ENCODE data around the gene SYVN1.
"Not testable (repeated sequence)": the region's sequence is repeated elsewhere in the genome, so short reads cannot be mapped to it uniquely, and the experiment has no call there.

SYVN1 gene

DNA sequence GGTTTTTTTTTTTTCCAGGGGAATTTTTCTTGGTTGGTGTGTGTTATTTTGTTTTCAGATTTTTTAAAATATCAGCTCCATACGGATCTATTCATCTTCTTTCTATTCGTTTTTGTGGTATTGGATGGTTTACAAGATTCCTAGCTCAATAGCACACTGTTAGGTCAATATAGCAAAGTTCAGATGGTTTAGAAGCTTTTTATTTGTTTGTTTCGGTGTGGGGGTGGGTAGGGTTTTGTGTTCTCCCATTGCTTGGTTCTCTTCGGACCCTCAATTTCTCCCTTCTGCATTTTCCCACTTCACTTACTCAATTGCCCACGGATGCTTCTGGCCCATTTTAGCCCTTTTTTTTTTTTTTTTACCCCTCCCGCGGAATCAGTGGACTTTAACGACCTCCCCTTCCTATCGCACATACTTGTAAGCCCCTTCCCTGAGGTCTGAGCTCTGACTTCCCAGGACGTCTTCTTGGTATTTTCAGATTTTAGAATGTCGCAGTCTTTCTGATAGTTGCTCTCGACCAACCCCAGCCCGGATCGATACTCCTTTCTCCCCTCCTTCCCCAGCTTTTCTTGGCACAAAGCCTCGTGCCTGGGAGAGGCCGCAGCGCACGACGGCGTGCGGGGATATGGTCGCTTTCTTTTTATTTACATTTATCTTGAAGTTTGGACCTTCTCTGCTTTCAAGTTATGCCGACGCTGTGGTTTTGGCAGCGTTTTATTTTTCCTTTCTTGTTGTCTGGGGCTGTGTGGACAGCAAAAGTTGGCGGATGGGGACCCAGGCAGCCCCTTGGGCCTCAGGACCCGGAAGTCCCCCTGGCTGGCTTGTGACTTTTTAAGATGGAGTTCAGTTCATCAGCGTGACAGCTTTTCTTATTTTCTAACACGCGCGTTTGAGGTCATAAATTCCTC, 31.3 kb upstream of the SYVN1 start:
- Histone ChIP-seq H3K36me3 (ENCODE audit: control insufficient read depth, insufficient read depth, low read length) (no peaks in the 10 kb centered on the region), H3K4me3 (ENCODE audit: low read length) (peak overlapping the region; percentile 40), H3K9ac (ENCODE audit: low read length) (no peak overlapping the region), H3K27ac (ENCODE audit: low read depth, low read length) (no peak overlapping the region), H3K4me1 (ENCODE audit: control insufficient read depth, insufficient read depth, low read length) (no peaks in the 10 kb centered on the region), H3K27me3 (ENCODE audit: control insufficient read depth, insufficient read depth, low read length) (no peaks in the 10 kb centered on the region)

DNA sequence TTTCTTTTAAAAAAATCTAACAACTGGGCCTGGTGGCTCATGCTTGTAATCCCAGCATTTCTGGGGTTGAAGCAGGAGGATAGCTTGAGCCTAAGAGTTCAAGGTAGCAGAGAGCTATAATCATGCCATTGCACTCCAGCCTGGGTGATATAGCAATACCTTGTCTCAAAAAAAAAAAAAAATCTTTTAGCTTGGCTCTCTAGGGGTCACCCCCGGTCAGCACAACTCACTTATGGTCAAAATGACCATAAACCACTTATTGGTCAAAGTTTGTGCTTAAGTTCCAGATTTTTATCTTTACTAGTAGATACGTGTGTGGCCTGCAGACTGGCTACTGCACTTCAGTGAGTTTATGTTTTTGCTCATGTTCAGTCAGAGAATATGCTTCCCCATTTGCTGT, 29.4 kb upstream of the SYVN1 start:
- H3K9ac ChIP-seq (ENCODE audit: low read length): no peak overlapping the region
- H3K4me1 ChIP-seq (ENCODE audit: control insufficient read depth, insufficient read depth, low read length): no peaks in the 10 kb centered on the region
- no peak overlapping the region for H3K27ac ChIP-seq (ENCODE audit: low read depth, low read length)
- no peaks in the 10 kb centered on the region for H3K27me3 ChIP-seq (ENCODE audit: control insufficient read depth, insufficient read depth, low read length)
- no peaks in the 10 kb centered on the region for H3K36me3 ChIP-seq (ENCODE audit: control insufficient read depth, insufficient read depth, low read length)
- H3K4me3 ChIP-seq (ENCODE audit: low read length): no peak overlapping the region

DNA sequence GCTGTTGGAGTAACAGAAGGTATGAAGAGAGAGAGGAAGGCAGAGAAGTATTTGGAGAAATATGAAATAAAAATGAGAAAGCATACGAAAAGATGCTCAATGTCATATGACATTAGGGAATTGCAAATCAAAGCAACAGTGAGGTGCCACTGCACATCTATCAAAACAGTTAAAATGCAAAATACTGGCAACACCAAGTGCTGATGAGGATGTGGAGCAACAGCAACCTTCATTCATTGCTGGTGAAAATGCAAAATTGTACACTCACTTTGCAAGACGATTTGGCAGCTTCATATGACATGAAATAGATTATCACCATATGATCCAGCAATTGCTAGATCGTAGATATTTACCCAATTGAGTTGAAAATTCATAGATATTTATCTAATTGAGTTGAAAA, 26.3 kb upstream of the SYVN1 start:
- no peak overlapping the region for H3K4me3 ChIP-seq (ENCODE audit: low read length)
- no peak overlapping the region for H3K9ac ChIP-seq (ENCODE audit: low read length)
- H3K4me1 ChIP-seq (ENCODE audit: control insufficient read depth, insufficient read depth, low read length): no peaks in the 10 kb centered on the region
- no peaks in the 10 kb centered on the region for H3K27me3 ChIP-seq (ENCODE audit: control insufficient read depth, insufficient read depth, low read length)
- H3K36me3 ChIP-seq (ENCODE audit: control insufficient read depth, insufficient read depth, low read length): no peaks in the 10 kb centered on the region
- no peak overlapping the region for H3K27ac ChIP-seq (ENCODE audit: low read depth, low read length)

DNA sequence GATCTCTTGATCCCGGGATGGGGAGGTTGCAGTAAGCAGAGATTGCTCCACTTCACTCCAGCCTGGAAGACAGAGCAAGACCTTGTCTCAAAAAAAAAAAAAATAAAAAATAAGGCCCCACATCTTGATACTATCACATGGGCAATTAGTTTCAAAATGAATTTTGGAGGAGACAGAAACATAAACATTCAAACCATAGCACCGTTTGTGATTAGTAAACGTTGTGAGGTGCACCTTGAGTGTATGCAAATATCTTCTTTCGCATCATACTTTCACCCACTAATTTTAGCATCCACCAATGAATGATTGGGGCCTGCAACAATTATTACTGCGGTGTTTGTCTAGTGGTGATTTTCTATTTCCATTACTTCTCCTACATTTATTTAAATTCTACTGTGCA, 24.7 kb upstream of the SYVN1 start:
- Histone ChIP-seq H3K36me3 (ENCODE audit: control insufficient read depth, insufficient read depth, low read length) (no peaks in the 10 kb centered on the region), H3K4me1 (ENCODE audit: control insufficient read depth, insufficient read depth, low read length) (no peaks in the 10 kb centered on the region), H3K27me3 (ENCODE audit: control insufficient read depth, insufficient read depth, low read length) (no peaks in the 10 kb centered on the region), H3K27ac (ENCODE audit: low read depth, low read length) (no peak overlapping the region), H3K9ac (ENCODE audit: low read length) (no peak overlapping the region), H3K4me3 (ENCODE audit: low read length) (no peak overlapping the region)

DNA sequence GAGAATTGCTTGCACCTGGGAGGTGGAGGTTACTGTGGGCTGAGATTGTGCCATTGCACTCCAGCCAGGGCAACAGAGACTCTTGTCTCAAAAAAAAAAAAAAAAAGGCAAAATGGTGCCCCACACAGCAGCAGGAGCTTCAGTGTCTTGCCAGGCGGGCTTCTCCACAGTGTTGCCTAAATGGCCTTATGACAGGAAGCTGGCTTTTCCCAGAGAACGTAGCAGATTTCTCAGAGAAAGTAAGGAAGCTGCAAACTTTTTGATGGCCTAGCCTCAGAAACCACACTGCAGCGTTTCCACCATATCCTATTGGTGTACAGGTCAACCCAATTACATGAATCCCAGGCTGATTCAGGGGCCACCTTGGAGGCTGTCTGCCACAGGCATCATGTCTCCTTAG, 23.0 kb upstream of the SYVN1 start:
- Histone ChIP-seq H3K27ac (ENCODE audit: low read depth, low read length) (no peak overlapping the region), H3K4me1 (ENCODE audit: control insufficient read depth, insufficient read depth, low read length) (no peaks in the 10 kb centered on the region), H3K4me3 (ENCODE audit: low read length) (no peak overlapping the region), H3K36me3 (ENCODE audit: control insufficient read depth, insufficient read depth, low read length) (no peaks in the 10 kb centered on the region), H3K9ac (ENCODE audit: low read length) (no peak overlapping the region), H3K27me3 (ENCODE audit: control insufficient read depth, insufficient read depth, low read length) (no peaks in the 10 kb centered on the region)

DNA sequence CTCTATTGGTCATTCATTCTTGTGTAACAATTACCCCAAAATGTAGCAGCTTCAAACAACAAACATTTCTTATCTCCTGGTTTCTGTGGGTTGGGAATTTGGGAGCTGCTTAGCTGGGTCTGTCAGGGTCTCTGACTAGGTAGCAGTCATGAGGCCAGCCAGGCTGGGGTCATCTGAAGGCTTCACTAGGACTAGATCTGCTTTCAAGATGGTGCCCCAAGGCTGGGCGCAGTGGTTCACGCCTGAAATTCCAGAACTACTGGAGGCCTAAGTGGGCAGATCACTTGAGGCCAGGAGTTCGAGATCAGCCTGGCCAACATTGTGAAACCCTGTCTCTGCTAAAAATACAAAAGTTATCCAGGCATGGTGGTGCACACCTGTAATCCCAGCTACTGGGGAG, 22.6 kb upstream of the SYVN1 start:
- Histone ChIP-seq H3K27ac (ENCODE audit: low read depth, low read length) (no peak overlapping the region), H3K27me3 (ENCODE audit: control insufficient read depth, insufficient read depth, low read length) (no peaks in the 10 kb centered on the region), H3K9ac (ENCODE audit: low read length) (no peak overlapping the region), H3K4me1 (ENCODE audit: control insufficient read depth, insufficient read depth, low read length) (no peaks in the 10 kb centered on the region), H3K36me3 (ENCODE audit: control insufficient read depth, insufficient read depth, low read length) (no peaks in the 10 kb centered on the region), H3K4me3 (ENCODE audit: low read length) (no peak overlapping the region)

DNA sequence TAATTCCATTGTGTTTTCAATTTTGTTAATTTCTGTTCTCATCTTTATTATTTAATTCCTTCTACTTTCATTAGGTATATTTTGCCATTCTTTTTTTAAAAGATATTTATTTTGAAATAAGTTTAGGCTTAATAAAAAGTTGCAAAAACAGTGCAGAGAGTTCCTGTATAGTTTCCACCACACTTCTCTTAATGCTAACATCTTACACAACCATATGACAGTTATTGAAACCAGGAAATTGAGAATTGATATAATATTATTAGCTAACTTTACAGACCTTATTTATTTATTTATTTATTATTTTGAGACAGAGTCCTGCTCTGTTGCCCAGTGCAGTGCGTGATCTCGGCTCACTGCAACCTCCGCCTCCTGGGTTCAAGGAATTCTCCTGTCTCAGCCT, 21.9 kb upstream of the SYVN1 start:
- H3K4me3 ChIP-seq (ENCODE audit: low read length): no peak overlapping the region
- H3K27me3 ChIP-seq (ENCODE audit: control insufficient read depth, insufficient read depth, low read length): no peaks in the 10 kb centered on the region
- no peak overlapping the region for H3K27ac ChIP-seq (ENCODE audit: low read depth, low read length)
- no peak overlapping the region for H3K9ac ChIP-seq (ENCODE audit: low read length)
- H3K36me3 ChIP-seq (ENCODE audit: control insufficient read depth, insufficient read depth, low read length): no peaks in the 10 kb centered on the region
- H3K4me1 ChIP-seq (ENCODE audit: control insufficient read depth, insufficient read depth, low read length): no peaks in the 10 kb centered on the region

DNA sequence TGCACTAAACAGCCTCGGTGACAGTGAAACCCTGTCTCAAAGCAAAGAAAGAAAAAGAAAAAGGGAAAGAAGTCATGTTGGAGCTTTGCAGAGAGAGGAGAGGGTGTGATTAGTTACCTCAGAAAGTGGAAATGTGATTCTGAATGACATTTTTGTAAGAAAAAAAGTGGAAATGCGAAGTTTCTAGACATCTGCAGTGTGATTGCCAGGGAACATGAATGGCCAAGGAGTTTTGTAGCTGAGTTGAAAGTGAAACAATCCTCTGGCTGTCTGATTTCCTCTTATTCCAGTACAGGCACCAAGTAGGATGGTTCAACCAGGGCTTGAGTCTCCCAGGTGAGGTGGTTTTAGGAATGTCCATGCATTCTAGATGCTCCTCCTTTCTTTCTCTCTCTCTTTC, 17.8 kb upstream of the SYVN1 start:
- Histone ChIP-seq H3K27me3 (ENCODE audit: control insufficient read depth, insufficient read depth, low read length) (no peaks in the 10 kb centered on the region), H3K9ac (ENCODE audit: low read length) (no peak overlapping the region), H3K27ac (ENCODE audit: low read depth, low read length) (no peak overlapping the region)

DNA sequence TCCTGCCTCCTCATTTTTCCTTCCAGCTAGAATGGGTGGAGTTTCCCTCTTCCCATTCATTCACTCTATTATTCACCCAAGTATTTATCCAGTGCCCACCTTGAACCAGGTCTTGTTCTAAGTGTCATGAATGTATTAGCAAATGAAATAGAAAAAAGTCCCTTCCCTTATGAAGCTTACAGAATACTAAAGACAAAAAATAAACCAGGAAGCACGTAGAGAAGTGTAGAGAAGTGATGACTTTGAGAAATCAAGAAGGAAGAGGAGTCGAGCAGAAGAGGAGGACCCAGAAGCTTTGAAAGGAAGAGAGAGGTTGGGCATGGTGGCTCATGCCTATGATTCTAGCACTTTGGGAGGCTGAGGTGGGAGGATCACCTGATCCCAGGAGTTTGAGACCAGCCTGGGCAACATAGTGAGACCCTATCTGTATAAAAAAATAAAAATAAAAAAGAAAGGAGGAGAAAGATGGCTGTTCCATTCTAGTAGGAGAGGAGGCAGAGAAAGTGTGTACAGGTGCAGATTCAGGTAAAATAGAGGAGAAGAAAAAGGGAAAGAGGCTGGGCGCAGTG, 17.1 kb upstream of the SYVN1 start:
- no peak overlapping the region for H3K27ac ChIP-seq (ENCODE audit: low read depth, low read length)
- H3K4me1 ChIP-seq (ENCODE audit: control insufficient read depth, insufficient read depth, low read length): no peaks in the 10 kb centered on the region
- no peak overlapping the region for H3K4me3 ChIP-seq (ENCODE audit: low read length)
- H3K27me3 ChIP-seq (ENCODE audit: control insufficient read depth, insufficient read depth, low read length): no peaks in the 10 kb centered on the region
- H3K9ac ChIP-seq (ENCODE audit: low read length): no peak overlapping the region
- H3K36me3 ChIP-seq (ENCODE audit: control insufficient read depth, insufficient read depth, low read length): no peaks in the 10 kb centered on the region

More for the DNA sequence above, 17.8 kb upstream of the SYVN1 start:
- no peaks in the 10 kb centered on the region for H3K36me3 ChIP-seq (ENCODE audit: control insufficient read depth, insufficient read depth, low read length)
- H3K4me3 ChIP-seq (ENCODE audit: low read length): no peak overlapping the region
- no peaks in the 10 kb centered on the region for H3K4me1 ChIP-seq (ENCODE audit: control insufficient read depth, insufficient read depth, low read length)

DNA sequence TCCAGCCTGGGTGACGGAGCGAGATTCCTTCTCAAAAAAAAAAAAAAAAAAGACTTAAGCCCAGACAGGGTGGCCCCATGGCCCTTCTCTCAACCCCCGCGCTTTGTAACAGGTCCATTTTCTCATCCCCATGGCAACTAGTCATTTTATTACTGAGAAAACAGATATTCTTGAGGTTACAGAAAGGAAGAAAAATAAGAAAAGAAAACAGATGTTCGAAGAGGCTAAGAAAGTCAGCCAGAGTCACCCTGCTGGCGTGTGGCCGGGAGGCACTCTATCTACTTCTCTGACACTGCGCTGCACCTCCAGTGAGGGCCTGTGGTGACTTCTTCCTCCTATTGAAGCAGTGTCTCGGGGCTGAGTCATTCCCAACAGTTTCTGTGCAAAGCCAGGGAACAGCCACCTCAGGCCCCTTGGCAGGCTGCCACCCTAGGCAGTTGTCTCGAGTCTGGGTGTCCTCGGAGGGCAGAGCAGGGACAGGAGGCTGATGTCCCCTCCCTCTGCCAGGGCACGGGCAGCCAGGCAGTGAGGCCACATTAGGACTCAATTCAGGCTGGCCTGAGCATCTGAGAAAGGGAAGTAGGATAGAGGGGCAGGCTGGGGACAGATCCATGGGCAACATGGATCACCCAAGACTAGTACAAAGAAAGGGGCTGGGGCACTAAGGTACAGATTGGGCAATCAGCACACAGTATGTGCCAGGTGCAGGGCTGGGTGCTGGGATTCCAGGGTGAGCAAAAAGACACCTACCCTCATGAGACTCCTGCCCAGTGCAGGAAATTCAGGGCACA, 16.4 kb upstream of the SYVN1 start:
- no peak overlapping the region for H3K4me3 ChIP-seq (ENCODE audit: low read length)
- H3K9ac ChIP-seq (ENCODE audit: low read length): no peak overlapping the region
- peak overlapping the region; percentile 18 for H3K27ac ChIP-seq (ENCODE audit: low read depth, low read length)
- H3K27me3 ChIP-seq (ENCODE audit: control insufficient read depth, insufficient read depth, low read length): no peaks in the 10 kb centered on the region
- no peaks in the 10 kb centered on the region for H3K4me1 ChIP-seq (ENCODE audit: control insufficient read depth, insufficient read depth, low read length)
- no peaks in the 10 kb centered on the region for H3K36me3 ChIP-seq (ENCODE audit: control insufficient read depth, insufficient read depth, low read length)

DNA sequence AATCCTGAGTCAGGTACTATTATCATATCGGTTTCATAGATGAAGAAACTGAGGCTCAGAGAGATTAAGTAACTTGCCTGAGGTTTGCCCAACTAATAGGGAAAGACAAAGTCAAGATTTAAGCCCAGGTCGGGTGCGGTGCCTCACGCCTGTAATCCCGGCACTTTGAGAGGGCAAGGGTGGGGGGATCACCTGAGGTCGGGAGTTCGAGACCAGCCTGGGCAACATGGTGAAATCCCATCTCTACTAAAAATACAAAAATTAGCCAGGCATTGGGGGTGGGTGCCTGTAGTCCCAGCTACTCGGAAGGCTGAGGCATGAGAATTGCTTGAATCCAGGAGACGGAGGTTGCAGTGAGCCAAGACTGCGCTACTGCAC, 15.8 kb upstream of the SYVN1 start:
- not testable (repeated sequence) for H3K9ac ChIP-seq (ENCODE audit: low read length); H3K4me3 ChIP-seq (ENCODE audit: low read length); H3K4me1 ChIP-seq (ENCODE audit: control insufficient read depth, insufficient read depth, low read length); H3K27ac ChIP-seq (ENCODE audit: low read depth, low read length); H3K36me3 ChIP-seq (ENCODE audit: control insufficient read depth, insufficient read depth, low read length); H3K27me3 ChIP-seq (ENCODE audit: control insufficient read depth, insufficient read depth, low read length)

DNA sequence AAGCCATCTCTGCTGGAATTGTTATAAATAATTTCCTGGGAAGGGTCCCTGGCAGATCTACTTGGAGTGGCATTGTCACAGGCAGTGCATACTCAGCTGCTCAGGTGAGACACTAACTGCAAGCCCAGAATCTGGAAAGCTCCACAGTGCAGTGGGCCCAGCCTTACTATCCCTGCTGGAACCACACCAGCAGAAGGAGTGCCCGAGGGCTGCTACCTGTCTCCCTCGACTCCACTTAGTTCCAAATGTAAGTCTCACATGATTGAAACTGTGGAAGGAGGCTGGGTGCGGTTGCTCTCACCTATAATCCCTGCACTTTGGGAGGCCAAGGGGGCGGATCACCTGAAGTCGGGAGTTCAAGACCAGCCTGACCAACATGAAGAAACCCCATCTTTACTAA, 14.3 kb upstream of the SYVN1 start:
- Histone ChIP-seq H3K27me3 (ENCODE audit: control insufficient read depth, insufficient read depth, low read length) (no peaks in the 10 kb centered on the region), H3K36me3 (ENCODE audit: control insufficient read depth, insufficient read depth, low read length) (no peaks in the 10 kb centered on the region), H3K4me3 (ENCODE audit: low read length) (no peak overlapping the region), H3K4me1 (ENCODE audit: control insufficient read depth, insufficient read depth, low read length) (no peaks in the 10 kb centered on the region), H3K9ac (ENCODE audit: low read length) (no peak overlapping the region), H3K27ac (ENCODE audit: low read depth, low read length) (no peak overlapping the region)
